HepG2 (cell line): Measurements from ENCODE around the gene C2orf81. TPM values are rescaled to one million over a fixed set of nuclear protein-coding genes. Genes with fewer than 3 reads are reported as not detected.

Experiments
- AGO2 ChIP-seq: fragments of 200-400 bp; formaldehyde crosslinking; optimal IDR thresholded peaks from 2 replicates; pipeline ENCODE3; 2017; ENCODE audit warnings: mild to moderate bottlenecking, low read depth, low read length, moderate library complexity
- ARNT2 ChIP-seq: sonication (generic); formaldehyde crosslinking; IDR thresholded peaks from 2 replicates; pipeline ENCODE4 v1.8.0; 2022; ENCODE audit warnings: mild to moderate bottlenecking, low read depth, missing genetic modification reagents, moderate library complexity
- DMTF1 ChIP-seq: sonication (generic); formaldehyde crosslinking; IDR thresholded peaks from 2 replicates; pipeline ENCODE4 v1.4.0; 2020; ENCODE audit warnings: mild to moderate bottlenecking, missing genetic modification reagents
- HIC2 ChIP-seq: sonication (generic); formaldehyde crosslinking; IDR thresholded peaks from 2 replicates; pipeline ENCODE4 v1.9.0; 2022; ENCODE audit warnings: low read depth, missing genetic modification reagents
- NCOA2 ChIP-seq: sonication (generic); formaldehyde crosslinking; IDR thresholded peaks from 2 replicates; pipeline ENCODE4 v1.8.0; 2022; ENCODE audit warnings: inconsistent platforms
- ONECUT2 ChIP-seq: sonication (generic); formaldehyde crosslinking; IDR thresholded peaks from 2 replicates; pipeline ENCODE4 v1.4.0; 2020; ENCODE audit warnings: missing genetic modification reagents
- REL ChIP-seq: sonication (generic); formaldehyde crosslinking; conservative IDR thresholded peaks from 2 replicates; pipeline ENCODE4 v1.8.0; 2022; ENCODE audit warnings: mild to moderate bottlenecking, missing genetic modification reagents, moderate library complexity
- SIN3A ChIP-seq: IDR thresholded peaks from 2 replicates; pipeline ENCODE4 v1.6.1; 2011; ENCODE audit warnings: low read depth, mild to moderate bottlenecking, control low read depth, low read length, borderline replicate concordance
- SNAPC4 ChIP-seq: sonication (generic); formaldehyde crosslinking; IDR thresholded peaks from 2 replicates; pipeline ENCODE4 v1.4.0; 2020; ENCODE audit warnings: mild to moderate bottlenecking, missing genetic modification reagents
- SNAPC5 ChIP-seq: sonication (generic); formaldehyde crosslinking; IDR thresholded peaks from 2 replicates; pipeline ENCODE4 v1.8.1; 2023; ENCODE audit warnings: mild to moderate bottlenecking, missing genetic modification reagents, borderline replicate concordance
- TEF ChIP-seq: sonication (generic); formaldehyde crosslinking; IDR thresholded peaks from 2 replicates; pipeline ENCODE4 v1.5.0; 2020; ENCODE audit warnings: missing genetic modification reagents
- THAP7 ChIP-seq: sonication (generic); formaldehyde crosslinking; IDR thresholded peaks from 2 replicates; pipeline ENCODE4 v1.8.1; 2023; ENCODE audit warnings: mild to moderate bottlenecking, missing genetic modification reagents
- ZNF225 ChIP-seq: sonication (generic); formaldehyde crosslinking; IDR thresholded peaks from 2 replicates; pipeline ENCODE4 v1.4.0; 2020; ENCODE audit warnings: mild to moderate bottlenecking, missing genetic modification reagents
- ZNF556 ChIP-seq: sonication (generic); formaldehyde crosslinking; IDR thresholded peaks from 2 replicates; pipeline ENCODE4 v1.4.0; 2020; ENCODE audit warnings: mild to moderate bottlenecking, missing genetic modification reagents, borderline replicate concordance
- ZNF614 ChIP-seq: IDR thresholded peaks from 2 replicates; pipeline ENCODE4 v1.6.1; 2018; ENCODE audit warnings: missing biosample characterization, missing genetic modification reagents, inconsistent platforms, borderline replicate concordance
- ZNF615 ChIP-seq: sonication (generic); formaldehyde crosslinking; IDR thresholded peaks from 2 replicates; pipeline ENCODE4 v1.5.0; 2020; ENCODE audit warnings: mild to moderate bottlenecking, missing genetic modification reagents, borderline replicate concordance
- polyA plus RNA-seq, 8 experiments: library from polyadenylated mRNA; depleted of rRNA in 3 of 8; stranded (reverse) in 7 of 8; unstranded in 1 of 8; fragments of >200 nt; fragmentation: Illumina TruSeq in 4 of 8; extraction: Trizol in 4 of 8; gene quantifications; 2 replicates each; pipeline versions ENCODE4 v1.2.1 to v1.2.3, GENCODE V29; 2011 to 2016; ENCODE audit warnings: low read depth in 4 of 8, missing spikeins in 1 of 8, mixed read lengths in 1 of 8; ENCODE audit not compliant: insufficient read depth in 1 of 8
- total RNA-seq, 5 experiments: library from RNA; depleted of rRNA; stranded (reverse); fragments of >200 nt; fragmentation: Illumina TruSeq; extraction: Trizol; gene quantifications; 2 replicates each; pipeline ENCODE4 v1.2.3, GENCODE V29; 2016; ENCODE audit warnings: low read depth in 1 of 5

Gene C2orf81
- total and polyA plus RNA-seq, 2 of the 13 experiments (the other 11 are each of a cell fraction or from before 2014, with no cell fraction given): 0.15 to 0.17 TPM

GRCh38 chr2:74457549-74458131 lies 36.2 kb upstream of the C2orf81 start (continued):
- TF ChIP-seq REL (CRISPR knock-in tag) (no peak), ZNF614 (peak; percentile 19; the same call in 1 of the 2 replicates), SIN3A (peak; percentile 43; the same call in 1 of the 2 replicates), DMTF1 (0 out of 2 replicates have a peak, but pooled peaks have one; percentile 74), ONECUT2 (CRISPR knock-in tag) (0 out of 2 replicates have a peak, but pooled peaks have one; percentile 40), HIC2 (CRISPR knock-in tag) (no peak), AGO2 (peak; percentile 88), ZNF225 (peak; percentile 82; the same call in 1 of the 2 replicates), SNAPC4 (CRISPR knock-in tag) (peak; percentile 72), ZNF615 (0 out of 2 replicates have a peak, but pooled peaks have one; percentile 15), ZNF556 (CRISPR knock-in tag) (no peak), THAP7 (peak; percentile 68; the same call in 1 of the 2 replicates), ARNT2 (peak; percentile 12; the same call in 1 of the 2 replicates), SNAPC5 (CRISPR knock-in tag) (0 out of 2 replicates have a peak, but pooled peaks have one; percentile 35), TEF (CRISPR knock-in tag) (no peak), NCOA2 (no peak)
